BJ (cell line): ENCODE measurements around the gene CRYZL1. TPM values are rescaled to one million over a fixed set of nuclear protein-coding genes. Genes with fewer than 3 reads are reported as not detected.
A peak's percentile ranks its signal among the peaks of the same experiment; 100 is the strongest.
"Not testable (repeated sequence)": the region's sequence is repeated elsewhere in the genome, so short reads cannot be mapped to it uniquely, and the experiment has no call there.

Experiments used
- CTCF ChIA-PET: fragments of 350-600 bp; formaldehyde crosslinking; extraction: SDS; loops from one replicate; lab custom pipeline; 2021; ENCODE audit warnings: antibody characterized with exemption, inconsistent platforms; lab: Yijun Ruan, JAX
- POLR2A ChIA-PET: fragments of 300-600 bp; sonication (Branson Sonifier 250); formaldehyde crosslinking; extraction: SDS; loops from one replicate; lab custom pipeline; 2021; ENCODE audit warnings: antibody characterized with exemption; lab: Charles Lee
- DNase-seq: peaks from one replicate; pipeline ENCODE4 v3.0.0-alpha.2; 2011; ENCODE audit warnings: low read depth
- H3K27me3 ChIP-seq: 2 replicates; pipeline ENCODE4 v1.6.0; 2011; ENCODE audit warnings: low read length; ENCODE audit not compliant: control insufficient read depth, insufficient read depth
- H3K36me3 ChIP-seq: 2 replicates; pipeline ENCODE4 v1.5.1; 2011; ENCODE audit warnings: low read length; ENCODE audit not compliant: control insufficient read depth, insufficient read depth
- H3K4me3 ChIP-seq: 2 replicates; pipeline ENCODE4 v1.5.1; 2011; ENCODE audit warnings: low read depth, mild to moderate bottlenecking, control low read depth, low read length
- polyA plus RNA-seq: library from polyadenylated mRNA; depleted of rRNA; stranded (reverse); fragments of >200 nt; gene quantifications from 2 replicates; pipeline ENCODE4 v1.2.3, GENCODE V29; 2011
- TF ChIP-seq, protein P1 (sequence below): IDR thresholded peaks from 2 replicates; pipeline ENCODE4 v1.5.1; 2011; ENCODE audit warnings: low read depth, mild to moderate bottlenecking, control low read depth, inconsistent platforms, low read length, moderate library complexity; ENCODE audit not compliant: insufficient read depth

The CRYZL1 gene
- polyA plus RNA-seq, 1 experiment = 21.2 TPM

DNA sequence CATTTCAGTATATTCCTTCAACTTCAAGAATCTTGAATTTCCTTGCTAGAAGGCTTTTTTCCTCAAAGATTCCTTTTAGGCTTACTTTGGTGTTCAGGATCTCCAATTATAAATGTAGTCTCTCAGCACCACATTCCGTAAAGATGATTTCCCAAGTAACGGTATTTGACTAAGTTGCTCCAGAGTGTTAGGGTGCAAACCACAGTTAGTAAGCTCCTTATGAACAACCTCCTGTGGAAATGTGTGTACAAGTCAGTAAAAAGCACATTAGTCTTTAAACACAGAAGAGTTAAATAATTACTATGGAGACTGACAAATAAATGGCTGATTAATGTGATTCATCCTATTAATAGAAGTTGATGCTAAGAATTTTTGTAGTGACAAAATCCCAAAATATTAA lies 63.3 kb downstream of the CRYZL1 start:
- ChIA-PET POLR2A (no interaction called here), CTCF (interaction anchor here (0.6 to 2.0 kb wide), 2 partner anchors 28 to 54 kb away, joined by 3 to 7 read pairs; no protein-coding TSS in a partner anchor)
- Histone ChIP-seq H3K27me3 (no peaks in the 10 kb centered on the region), H3K4me3 (no peak overlapping the region), H3K36me3 (peaks cover 4% of the 10 kb centered on the region; the same call in 1 of the 2 replicates)
- DNase-seq = peak; percentile 25
- TF ChIP-seq, protein P1, sequence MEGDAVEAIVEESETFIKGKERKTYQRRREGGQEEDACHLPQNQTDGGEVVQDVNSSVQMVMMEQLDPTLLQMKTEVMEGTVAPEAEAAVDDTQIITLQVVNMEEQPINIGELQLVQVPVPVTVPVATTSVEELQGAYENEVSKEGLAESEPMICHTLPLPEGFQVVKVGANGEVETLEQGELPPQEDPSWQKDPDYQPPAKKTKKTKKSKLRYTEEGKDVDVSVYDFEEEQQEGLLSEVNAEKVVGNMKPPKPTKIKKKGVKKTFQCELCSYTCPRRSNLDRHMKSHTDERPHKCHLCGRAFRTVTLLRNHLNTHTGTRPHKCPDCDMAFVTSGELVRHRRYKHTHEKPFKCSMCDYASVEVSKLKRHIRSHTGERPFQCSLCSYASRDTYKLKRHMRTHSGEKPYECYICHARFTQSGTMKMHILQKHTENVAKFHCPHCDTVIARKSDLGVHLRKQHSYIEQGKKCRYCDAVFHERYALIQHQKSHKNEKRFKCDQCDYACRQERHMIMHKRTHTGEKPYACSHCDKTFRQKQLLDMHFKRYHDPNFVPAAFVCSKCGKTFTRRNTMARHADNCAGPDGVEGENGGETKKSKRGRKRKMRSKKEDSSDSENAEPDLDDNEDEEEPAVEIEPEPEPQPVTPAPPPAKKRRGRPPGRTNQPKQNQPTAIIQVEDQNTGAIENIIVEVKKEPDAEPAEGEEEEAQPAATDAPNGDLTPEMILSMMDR = no peak

- H3K4me3 ChIP-seq, H3K36me3 ChIP-seq, POLR2A ChIA-PET, H3K27me3 ChIP-seq, CTCF ChIA-PET, DNase-seq: not testable (repeated sequence)
Observed at GRCh38 chr21:33576741-33577141, 64.8 kb downstream of the CRYZL1 start.

DNA sequence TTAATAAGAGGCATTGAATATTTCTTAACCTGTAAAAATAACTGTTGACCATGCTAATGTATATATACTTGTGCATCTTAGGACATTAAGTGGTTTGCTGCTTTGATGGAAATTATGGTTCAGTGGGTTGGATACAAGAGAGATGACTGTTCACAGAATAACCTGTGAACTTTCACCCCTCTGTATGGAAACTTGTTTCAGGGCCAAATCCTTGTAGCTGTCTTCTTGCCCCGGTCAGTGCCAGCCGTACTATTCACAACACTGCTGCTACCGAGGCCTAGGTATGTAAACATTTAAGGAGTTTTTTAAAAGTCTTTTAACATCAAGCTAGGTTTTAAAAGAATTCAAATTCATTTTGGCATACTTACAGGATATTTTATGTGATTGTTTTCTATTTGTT lies 69.2 kb downstream of the CRYZL1 start:
- ChIA-PET CTCF (interaction anchor here (0.7 kb wide), 1 partner anchor 330 kb away, joined by 3 read pairs; no protein-coding TSS in a partner anchor), POLR2A (no interaction called here)
- no peak for DNase-seq
- Histone ChIP-seq H3K27me3 (no peaks in the 10 kb centered on the region), H3K36me3 (peaks cover 17% of the 10 kb centered on the region), H3K4me3 (no peak overlapping the region)
- TF ChIP-seq, protein P1 = no peak

DNA sequence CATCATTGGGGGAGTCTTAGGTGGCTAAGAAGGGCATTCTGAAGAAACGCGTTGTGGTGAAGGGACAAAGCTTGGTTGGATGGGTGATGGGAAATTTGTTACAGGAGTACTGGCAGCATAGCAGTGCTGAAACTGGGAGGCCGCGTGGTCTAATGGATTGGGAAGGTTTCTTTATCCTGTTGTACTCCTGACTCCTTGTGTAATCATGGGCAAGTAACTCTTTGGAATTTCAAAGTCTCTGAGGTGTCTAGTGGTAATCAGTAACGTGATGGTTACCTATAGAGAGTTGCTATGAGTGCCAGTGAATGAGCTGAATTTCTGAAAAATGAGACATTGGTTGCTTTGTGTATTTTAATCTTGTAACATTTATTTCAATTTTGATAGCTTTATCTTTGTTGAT lies 71.5 kb downstream of the CRYZL1 start:
- CTCF ChIA-PET = interaction anchor here (1.3 kb wide), 1 partner anchor 35 kb away, joined by 3 read pairs; no protein-coding TSS in a partner anchor

DNA sequence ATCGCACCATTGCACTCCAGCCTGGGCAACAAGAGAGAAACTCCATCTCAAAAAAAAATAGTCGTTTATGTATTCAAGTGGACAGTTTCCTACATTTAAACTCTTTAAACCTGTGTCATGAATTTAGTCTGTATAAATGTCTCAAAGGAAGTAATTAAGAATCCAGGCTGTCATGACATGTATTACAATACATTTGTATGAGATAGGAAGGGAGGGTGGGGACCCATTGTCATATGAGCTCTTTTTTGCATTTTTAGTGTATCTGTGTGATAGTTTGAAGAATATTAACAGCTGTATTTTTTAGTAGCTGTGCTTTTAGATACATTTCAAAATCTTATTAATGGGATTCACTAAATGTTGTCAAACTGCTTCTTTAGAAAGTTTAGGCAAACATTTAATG lies 73.1 kb downstream of the CRYZL1 start:
- Histone ChIP-seq H3K36me3 (peaks cover 15% of the 10 kb centered on the region), H3K27me3 (no peaks in the 10 kb centered on the region), H3K4me3 (no peak overlapping the region)
- CTCF ChIA-PET = no interaction called here
- POLR2A ChIA-PET = no interaction called here
- DNase-seq = no peak
- TF ChIP-seq, protein P1 = no peak

More for the DNA sequence above, 71.5 kb downstream of the CRYZL1 start:
- H3K36me3 ChIP-seq = peaks cover 17% of the 10 kb centered on the region
- no peaks in the 10 kb centered on the region for H3K27me3 ChIP-seq
- no peak overlapping the region for H3K4me3 ChIP-seq
- DNase-seq = no peak
- POLR2A ChIA-PET = no interaction called here
- TF ChIP-seq, protein P1 = no peak

GRCh38 chr21:33567914-33568313 lies 73.6 kb downstream of the CRYZL1 start:
- H3K4me3 ChIP-seq = no peak overlapping the region
- peaks cover 15% of the 10 kb centered on the region for H3K36me3 ChIP-seq
- CTCF ChIA-PET = no interaction called here
- TF ChIP-seq, protein P1 = no peak
- DNase-seq = no peak
- POLR2A ChIA-PET = no interaction called here
- H3K27me3 ChIP-seq = no peaks in the 10 kb centered on the region
